AG09309 (cell line): ENCODE data around the gene ACTR3.

Experiments
- DNase-seq: peaks from one replicate; pipeline ENCODE4 v3.0.0-alpha.2; 2010; ENCODE audit warnings: low read depth
- H3K4me3 ChIP-seq: 2 replicates; pipeline ENCODE4 v1.5.1; 2011; ENCODE audit warnings: mild to moderate bottlenecking, low read depth, low read length, moderate library complexity; ENCODE audit not compliant: control insufficient read depth
- TF ChIP-seq, protein P1 (sequence below): IDR thresholded peaks from 2 replicates; pipeline ENCODE4 v1.5.1; 2011; ENCODE audit warnings: mild to moderate bottlenecking, low read depth, low read length, inconsistent platforms; ENCODE audit not compliant: insufficient read depth, control insufficient read depth; ENCODE audit errors: missing control alignments

Gene ACTR3

DNA sequence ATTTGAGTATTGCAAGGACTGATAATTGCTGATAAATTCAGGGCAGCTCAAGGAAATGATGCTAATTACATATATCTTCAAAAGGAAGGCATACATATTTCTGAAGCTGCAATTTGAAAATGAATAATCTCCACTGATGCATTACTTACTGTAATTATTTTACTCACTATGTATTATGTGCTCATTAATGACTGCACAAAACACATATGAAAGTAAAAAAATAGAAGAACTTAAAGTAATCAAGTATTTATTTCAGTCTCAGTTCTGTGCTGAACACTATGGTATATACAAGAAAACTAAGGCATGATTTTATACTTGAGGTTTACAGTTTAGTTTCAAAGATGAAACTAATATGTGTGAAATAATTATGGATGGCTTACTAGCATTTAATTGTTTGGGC, 9.3 kb downstream of the ACTR3 start:
- H3K4me3 ChIP-seq: no peak overlapping the region
- TF ChIP-seq, protein P1, sequence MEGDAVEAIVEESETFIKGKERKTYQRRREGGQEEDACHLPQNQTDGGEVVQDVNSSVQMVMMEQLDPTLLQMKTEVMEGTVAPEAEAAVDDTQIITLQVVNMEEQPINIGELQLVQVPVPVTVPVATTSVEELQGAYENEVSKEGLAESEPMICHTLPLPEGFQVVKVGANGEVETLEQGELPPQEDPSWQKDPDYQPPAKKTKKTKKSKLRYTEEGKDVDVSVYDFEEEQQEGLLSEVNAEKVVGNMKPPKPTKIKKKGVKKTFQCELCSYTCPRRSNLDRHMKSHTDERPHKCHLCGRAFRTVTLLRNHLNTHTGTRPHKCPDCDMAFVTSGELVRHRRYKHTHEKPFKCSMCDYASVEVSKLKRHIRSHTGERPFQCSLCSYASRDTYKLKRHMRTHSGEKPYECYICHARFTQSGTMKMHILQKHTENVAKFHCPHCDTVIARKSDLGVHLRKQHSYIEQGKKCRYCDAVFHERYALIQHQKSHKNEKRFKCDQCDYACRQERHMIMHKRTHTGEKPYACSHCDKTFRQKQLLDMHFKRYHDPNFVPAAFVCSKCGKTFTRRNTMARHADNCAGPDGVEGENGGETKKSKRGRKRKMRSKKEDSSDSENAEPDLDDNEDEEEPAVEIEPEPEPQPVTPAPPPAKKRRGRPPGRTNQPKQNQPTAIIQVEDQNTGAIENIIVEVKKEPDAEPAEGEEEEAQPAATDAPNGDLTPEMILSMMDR: no peak

DNA sequence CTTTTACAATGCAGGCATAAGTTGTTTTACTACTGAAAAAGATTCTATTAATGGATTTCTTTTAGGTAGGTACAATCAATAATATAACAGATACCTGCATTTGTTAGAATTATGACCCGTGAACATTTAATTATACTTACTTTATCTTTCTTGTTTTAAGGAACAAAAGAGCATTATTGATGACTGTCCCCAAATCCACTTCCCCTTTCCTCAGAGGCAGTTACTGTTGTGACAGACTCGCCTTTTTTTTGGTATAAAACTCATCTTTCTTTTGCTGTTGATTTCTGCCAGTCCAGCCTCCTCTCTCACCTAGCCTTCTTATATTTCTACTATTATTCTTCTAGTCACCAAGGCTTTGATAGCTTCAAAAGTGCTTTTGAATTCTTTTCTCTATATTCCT, 12.1 kb downstream of the ACTR3 start:
- no peak for DNase-seq
- no peak overlapping the region for H3K4me3 ChIP-seq
- TF ChIP-seq, protein P1: no peak

More for the DNA sequence above, 9.3 kb downstream of the ACTR3 start:
- no peak for DNase-seq

DNA sequence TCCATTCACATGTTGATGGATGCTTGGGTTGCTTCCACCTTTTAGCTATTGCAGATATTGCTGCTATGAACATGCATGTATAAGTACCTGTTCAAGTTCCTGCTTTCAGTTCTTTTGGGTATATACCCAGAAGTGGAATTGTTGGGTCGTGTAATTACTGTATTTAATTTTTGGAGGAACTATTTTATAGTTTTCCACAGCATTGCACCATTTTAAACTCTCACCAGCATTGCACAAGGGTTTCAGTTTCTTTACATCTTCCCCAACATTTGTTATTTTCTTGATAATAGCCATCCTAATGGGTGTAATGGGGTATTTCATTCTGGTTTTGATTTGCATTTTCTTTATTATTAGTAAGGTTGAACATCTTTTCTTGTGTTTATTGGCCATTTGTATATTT, 16.0 kb downstream of the ACTR3 start:
- H3K4me3 ChIP-seq: no peak overlapping the region
- DNase-seq: no peak
- TF ChIP-seq, protein P1: no peak

DNA sequence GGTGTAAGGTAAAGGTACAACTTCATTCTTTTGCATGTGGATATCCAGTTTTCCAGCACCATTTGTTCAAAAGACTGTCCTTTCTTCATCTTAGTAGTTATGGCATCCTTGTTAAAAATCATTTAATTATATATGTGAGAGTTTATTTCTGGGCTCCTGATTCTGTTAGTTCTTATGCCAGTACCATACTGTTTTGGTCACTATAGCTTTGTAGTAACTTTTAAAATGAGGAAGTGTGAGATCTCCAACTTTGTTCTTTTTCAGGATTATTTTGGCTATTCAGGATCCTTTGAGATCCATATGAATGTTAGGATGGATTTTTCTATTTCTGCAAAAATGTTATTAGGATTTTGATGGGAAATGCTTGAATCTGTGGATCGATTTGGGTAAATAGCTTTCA, 16.8 kb downstream of the ACTR3 start:
- no peak overlapping the region for H3K4me3 ChIP-seq
- no peak for DNase-seq
- TF ChIP-seq, protein P1: no peak

DNA sequence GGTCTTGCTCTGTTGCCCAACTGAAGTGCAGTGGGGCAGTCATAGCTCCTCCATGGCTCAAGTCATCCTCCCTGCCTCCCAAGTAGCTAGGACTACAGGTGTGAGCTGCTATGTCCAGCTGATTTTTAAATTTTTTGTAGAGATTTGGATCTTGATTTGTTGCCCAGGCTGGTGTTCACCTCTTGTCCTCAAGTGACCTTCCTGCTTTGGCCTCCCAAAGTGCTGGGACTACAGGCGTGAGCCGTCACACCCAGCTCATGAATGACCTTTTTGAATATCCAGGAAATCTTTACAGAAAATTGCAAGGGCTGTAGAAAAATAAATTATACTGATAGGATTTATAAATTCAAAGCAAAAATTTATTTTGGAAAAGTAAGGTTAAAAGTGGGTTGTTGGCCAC, 17.4 kb downstream of the ACTR3 start:
- TF ChIP-seq, protein P1: no peak
- H3K4me3 ChIP-seq: no peak overlapping the region
- no peak for DNase-seq

DNA sequence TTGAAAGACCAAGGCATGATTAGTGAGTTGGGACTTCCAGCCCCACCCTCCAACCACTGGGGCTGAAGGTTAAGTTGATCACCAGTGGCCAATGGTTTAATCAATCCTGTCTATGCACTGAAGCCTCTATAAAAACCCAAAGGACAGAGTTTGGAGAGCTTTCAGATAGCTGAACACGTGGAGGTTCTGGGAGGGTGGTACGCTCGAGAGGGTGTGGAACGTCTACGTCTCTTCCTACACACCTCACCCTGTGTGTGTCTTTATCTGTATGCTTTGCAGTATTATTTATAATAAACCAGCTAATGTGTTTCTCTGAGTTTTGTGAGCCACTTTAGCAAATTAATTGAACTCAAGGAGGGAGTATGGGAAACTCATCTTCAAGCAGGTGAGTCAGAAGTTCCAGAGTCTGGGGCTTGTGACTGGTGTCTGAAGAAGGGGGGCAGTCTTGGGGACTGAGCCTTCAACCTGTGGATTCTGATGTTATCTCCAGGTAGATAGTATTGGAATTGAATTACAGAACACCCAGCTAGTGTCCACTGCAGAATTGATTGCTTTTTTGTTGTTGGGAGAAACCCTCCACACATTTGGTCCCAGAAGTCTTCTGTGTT, 20.3 kb downstream of the ACTR3 start:
- TF ChIP-seq, protein P1: no peak
- no peak overlapping the region for H3K4me3 ChIP-seq
- no peak for DNase-seq
